ENCODE data around the gene CTNNA2.

CTNNA2 gene

GRCh38 chr2:79796641-79797040, 283.8 kb downstream of the CTNNA2 start:
- DNase-seq, result no peak

DNA sequence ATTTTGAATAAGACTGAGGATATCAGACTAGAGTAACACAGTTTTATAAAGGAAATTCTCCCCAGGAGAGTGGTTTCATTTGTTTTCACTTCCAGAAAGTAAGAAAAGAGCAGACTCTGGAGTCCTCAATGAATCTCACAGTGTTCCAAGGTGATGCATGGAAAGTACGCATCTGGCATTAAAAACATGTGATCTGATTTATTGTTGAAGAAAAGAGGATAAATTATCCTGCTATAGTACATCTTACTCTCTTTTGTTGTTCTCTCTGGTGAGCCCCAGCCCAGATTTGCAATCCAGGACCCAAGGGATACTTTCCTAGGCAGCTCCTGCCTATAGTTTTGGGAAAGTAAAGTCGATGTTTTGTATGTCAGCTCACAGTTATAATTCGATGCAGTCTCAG, 285.9 kb downstream of the CTNNA2 start:
- DNase-seq, result no peak

DNA sequence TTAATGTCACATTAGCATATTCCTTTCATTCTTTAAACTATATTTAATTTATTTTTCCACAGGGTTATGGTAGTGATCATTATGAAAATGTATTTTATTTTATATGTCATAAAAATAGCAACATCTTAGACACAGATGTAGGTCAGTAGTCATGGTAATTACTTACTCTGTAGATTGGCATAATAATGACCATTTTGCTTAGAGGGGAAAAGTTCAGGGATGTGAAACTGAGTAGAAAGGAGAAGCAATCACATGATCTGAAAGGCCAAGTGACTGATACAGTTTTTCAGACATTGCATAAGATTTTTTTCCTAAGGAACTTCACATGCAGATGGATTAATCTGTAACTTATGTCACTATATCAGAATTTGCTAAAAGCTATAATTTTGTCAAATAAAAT, 286.9 kb downstream of the CTNNA2 start:
- DNase-seq, result no peak

- DNase-seq, result no peak
Measured at GRCh38 chr2:79801082-79801481, 288.2 kb downstream of the CTNNA2 start.

DNA sequence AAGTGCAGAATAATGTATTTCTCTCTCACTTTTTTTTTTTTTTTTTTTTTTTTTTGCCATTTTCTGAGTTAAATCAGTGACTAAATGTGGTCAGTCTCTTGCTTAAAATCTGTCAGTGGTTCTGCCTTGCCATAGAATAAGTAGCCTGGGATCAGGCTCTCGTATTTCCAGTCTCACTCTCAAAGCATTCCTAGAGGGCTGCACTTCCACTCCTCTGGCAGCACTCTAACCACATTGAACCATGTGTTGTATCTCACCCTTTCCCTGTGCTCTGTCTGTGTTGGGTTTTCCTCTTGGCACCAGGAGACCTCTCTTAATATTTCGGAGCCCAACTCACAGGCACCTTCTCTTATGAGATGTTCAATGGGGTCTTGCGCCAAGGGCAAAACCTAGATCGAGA, 304.4 kb downstream of the CTNNA2 start:
- no peak for DNase-seq

DNA sequence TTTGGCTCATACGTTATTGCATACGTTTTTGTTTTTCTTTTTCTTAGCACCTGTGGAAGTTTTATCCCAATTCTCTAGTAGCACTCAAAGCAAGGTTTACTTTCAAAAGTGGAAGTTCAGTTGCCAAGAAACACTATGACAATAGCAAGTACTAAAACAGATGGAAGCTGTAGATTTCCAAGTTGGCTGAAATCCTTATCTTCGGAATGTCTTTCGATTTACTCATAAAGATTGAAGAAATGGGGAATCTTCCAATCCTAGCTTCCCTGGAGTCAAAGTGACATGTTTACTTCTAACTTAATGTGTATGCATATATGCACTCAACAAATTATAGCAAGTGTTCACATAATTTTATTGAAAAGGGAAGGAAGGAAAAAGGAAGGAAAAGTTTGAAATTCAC, 307.4 kb downstream of the CTNNA2 start:
- no peak for DNase-seq

- no peak for DNase-seq
Measured at GRCh38 chr2:79822136-79822535, 309.3 kb downstream of the CTNNA2 start.

- DNase-seq, result no peak
Measured at GRCh38 chr2:79824086-79824786, 311.4 kb downstream of the CTNNA2 start.

DNA sequence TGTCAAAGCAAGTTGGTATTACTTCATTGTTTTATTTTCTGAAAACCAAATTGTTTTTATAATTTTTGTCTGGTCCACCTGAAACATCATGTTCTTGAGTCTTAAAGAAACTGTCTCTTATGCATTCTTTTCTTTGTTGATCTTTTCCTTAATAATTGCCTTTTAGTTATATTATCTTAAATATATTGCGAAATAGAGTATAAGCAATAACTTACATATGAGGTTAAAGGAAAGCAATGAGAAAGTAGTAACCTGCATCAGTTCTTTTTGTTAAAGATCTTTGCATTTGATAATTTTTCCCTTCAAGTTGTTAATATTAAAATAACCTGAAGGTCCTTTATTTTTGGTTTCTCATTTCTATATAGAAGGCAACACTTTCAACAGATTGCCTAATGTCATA, 315.0 kb downstream of the CTNNA2 start:
- DNase-seq, result no peak

GRCh38 chr2:79830501-79830900, 317.6 kb downstream of the CTNNA2 start:
- no peak for DNase-seq

DNA sequence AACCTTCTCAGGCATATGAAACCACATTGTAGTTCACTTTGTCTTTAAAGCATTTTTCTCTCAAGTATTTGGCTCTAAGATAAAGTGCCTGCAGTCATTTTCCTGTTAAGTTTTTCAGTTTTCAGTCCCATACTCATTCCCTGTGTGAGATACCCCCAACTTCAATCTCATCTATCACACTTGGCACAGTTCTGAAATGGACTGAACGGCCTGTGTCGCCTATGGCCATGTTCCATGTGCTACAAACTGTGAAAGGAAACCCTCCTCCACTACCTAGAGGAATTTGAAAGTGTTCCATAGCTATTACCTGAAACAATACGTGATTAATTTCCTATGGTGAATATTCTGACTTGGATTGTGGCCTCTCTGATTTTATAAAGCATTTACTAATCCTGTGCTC, 319.1 kb downstream of the CTNNA2 start:
- DNase-seq, result no peak

DNA sequence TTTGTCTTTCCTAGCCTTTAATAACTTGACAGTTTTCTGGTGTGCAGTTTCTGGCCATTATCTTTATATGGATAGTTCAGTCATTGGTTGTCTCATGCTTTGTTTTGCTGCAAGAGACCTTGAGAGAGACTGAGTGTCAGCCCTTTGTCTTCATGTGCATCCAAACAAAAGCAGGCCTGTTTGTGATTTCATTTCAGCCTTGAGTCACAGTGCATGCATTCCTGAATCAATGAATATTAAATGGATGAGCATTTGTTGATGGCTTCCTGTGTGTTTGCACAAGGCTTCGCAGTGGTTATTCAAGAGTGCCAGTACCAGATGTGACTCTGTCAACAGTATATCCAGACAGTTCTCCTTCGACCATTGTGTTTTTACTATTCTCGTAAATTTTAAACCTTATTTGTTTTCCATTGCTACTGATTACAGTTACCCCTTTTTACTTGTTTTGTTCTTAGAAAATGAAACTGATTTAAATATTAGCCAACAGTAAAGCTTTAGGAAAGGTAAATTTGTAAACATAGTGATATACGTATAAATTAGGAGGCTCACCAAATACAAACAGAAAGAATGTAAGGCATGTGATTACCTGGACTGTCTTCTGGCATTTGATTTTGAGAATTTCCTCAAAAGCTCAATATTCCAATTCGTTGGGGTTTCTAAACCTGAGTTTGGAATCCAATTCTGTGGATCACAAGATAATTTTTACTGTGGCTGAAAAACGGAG, 319.8 kb downstream of the CTNNA2 start:
- DNase-seq, result peak; percentile 34

GRCh38 chr2:79833235-79833878, 320.5 kb downstream of the CTNNA2 start:
- DNase-seq, result no peak

DNA sequence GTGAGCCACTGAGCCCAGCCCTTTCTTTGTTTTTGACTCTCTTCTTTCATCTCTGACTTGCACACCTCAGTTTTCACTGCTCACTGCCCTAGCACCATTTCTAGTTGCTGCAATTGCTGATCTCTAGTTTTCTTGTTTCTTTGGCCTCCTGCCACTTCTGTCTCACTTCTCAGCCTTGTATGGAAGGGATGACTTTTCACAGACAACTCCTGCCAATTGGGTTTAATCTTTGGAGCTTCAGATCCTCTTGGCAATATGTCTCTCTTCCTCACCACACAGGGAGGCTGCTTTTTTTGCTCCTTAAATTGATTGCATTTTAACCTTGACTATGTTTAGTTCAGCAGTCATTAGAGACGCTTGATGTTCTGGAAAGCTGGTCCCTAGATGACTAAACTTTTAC, 323.1 kb downstream of the CTNNA2 start:
- no peak for DNase-seq

DNA sequence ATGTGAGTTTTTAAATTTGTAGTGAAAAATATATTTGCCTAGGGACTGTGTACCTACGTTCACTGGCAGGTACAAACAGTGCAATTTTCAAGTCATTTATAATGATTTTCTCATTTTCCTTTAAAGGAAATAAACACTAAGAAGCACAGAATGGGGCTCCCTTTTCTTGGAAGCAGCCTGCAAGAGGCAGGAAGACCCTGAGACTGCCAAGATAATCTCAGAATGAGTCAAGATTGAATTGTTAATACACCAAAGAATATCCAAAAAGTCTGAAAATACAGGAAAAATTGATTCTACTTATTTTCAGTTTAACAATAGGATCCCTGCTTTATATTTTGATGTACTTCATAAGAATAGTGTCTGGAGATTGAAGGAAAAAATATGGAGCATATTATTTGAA, 331.2 kb downstream of the CTNNA2 start:
- DNase-seq, result no peak

DNA sequence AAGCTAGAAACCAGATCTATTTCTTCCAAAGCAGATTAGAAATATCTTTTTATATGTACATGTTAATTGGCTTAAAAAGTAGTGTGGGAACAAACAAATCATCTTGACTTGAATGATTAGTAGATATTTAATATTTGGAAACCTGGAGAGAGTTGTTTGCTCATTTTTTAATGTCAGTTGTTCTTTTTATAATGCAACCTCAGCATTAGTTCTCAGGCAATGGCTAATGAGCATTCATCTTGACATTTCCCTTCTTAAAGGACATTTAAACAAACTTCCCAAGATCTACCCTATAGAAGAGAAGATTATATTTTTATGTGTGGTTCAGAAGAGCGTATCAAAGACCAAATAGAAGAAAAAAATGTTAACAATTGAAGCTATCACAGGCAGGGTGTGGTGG, 334.0 kb downstream of the CTNNA2 start:
- DNase-seq, result no peak

GRCh38 chr2:79849241-79849640, 336.4 kb downstream of the CTNNA2 start:
- no peak for DNase-seq

GRCh38 chr2:79849949-79850348, 337.1 kb downstream of the CTNNA2 start:
- no peak for DNase-seq

DNA sequence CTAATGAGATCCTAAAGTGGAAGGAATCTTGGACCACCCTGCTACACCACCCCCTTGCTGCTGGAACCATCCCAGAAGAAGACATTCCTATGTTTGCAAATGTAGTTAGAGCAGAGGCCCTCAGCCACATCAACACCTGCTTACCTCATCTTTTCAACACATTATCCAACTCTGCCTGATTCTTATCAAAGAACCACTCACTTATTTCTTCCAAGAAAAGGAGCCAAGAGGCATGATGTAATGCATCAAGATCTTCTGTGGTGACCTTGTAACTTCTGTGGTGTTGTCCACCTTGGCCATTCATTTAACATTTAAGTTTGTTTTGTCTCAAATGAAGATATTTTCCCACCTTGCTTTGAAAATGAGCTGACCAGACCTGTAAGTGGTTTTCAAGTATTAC, 338.1 kb downstream of the CTNNA2 start:
- no peak for DNase-seq

GRCh38 chr2:79855264-79856006, 342.6 kb downstream of the CTNNA2 start:
- peak; percentile 6 for DNase-seq

DNA sequence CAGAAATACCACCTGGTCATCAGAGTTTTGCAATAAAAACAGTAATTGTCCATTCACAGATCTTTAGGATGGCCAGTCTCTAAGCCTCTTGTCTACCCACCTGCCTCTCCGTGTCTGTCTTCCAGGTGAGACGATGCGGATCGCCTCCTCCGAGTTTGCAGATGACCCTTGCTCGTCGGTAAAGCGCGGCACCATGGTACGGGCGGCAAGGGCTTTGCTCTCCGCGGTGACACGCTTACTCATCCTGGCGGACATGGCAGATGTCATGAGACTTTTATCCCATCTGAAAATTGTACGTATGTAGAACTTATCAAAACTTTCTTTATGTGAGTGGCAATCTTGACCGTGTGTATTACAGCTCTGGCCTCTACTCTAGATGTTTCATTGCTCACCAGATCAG, 345.0 kb downstream of the CTNNA2 start:
- no peak for DNase-seq

DNA sequence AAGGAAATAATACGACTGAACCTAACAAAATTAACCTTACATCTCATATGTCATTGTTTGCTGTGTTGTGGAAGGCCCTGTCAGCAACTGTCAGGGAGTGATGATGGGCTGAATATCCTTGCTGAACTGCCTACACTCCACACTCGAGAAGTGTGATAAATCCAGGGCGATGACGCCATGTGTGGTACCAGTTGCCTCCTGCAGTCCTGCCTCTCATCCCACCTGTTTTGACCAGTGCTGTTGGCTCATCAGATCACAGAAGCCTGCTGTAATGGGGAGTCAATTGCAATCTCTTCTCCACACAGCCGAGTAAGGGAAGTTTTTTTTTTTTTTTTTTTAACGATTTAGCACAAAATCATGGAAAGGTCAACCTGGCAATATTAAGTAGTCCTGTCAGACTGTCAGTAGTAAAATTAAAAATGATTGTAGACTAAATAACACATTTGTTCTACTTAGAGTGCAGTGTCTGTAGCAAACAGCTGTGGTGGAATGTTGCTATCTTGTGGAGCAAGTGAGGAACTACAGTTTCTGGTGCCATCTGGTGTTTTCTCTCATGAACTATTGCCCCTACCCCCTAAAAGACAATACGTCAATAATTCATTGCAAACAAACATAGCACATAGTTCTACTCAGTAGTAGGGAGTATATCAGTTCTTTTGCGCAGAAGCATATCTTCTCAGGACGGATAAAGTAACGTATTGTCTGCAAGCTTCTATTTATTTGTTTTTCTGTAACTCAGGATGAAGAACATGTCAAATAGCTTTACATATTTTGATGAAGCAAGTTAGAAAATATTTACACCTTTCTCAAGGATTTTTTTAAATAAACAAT, 347.6 kb downstream of the CTNNA2 start:
- DNase-seq, result peak; percentile 43

GRCh38 chr2:79861059-79861374, 348.2 kb downstream of the CTNNA2 start:
- DNase-seq, result no peak
